GM19240 (cell line): ENCODE results near the gene LEF1.
"Not testable (repeated sequence)": the region's sequence is repeated elsewhere in the genome, so short reads cannot be mapped to it uniquely, and the experiment has no call there.

Experiments
- DNase-seq: peaks from one replicate; pipeline ENCODE4 v3.0.0; 2011; ENCODE audit warnings: low spot score; ENCODE audit not compliant: insufficient read length

The LEF1 gene

DNA sequence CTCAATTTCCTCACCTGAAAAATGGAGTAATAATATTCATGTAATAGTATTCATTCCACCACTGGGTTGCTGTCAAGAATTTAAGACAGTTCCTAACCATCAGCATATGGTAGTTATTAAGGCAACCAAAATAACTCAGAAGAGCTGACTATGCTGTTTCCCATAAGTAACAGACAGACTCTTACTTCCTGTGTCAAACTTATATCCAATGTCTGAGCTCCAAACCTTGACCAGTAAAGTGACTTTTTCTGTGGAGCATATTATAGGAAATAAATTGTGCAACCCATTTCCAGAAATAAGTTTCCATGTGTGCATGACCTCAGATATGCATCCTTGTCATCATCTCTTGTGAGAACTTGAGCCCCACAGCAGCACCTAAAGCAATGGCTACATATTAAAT lies 100.3 kb downstream of the LEF1 start:
- DNase-seq = no peak

- no peak for DNase-seq
Observed at GRCh38 chr4:108060686-108061321, 107.9 kb downstream of the LEF1 start.

- no peak for DNase-seq
Observed at GRCh38 chr4:108060164-108060563, 108.6 kb downstream of the LEF1 start.

GRCh38 chr4:108058685-108059440 lies 109.9 kb downstream of the LEF1 start:
- DNase-seq = no peak

DNA sequence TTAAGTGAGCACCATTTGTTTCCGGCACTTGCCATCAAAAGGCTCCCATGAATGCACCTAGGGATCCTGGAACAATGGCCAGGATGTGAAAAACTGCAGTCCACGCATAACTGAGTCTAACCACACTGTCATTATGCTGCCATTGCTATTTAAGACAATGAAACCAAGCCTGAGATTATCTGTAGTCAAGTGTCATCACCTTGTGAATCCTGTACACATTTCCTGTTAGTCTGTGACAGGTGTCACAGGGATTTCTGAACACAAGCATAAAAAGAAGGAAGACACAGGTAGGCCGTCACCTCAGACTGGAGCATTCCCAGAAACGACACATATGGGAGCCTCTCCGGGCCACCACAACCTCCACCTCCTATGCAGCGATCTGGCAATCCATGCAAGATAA lies 112.3 kb downstream of the LEF1 start:
- no peak for DNase-seq

GRCh38 chr4:108055787-108056186 lies 112.9 kb downstream of the LEF1 start:
- no peak for DNase-seq

DNA sequence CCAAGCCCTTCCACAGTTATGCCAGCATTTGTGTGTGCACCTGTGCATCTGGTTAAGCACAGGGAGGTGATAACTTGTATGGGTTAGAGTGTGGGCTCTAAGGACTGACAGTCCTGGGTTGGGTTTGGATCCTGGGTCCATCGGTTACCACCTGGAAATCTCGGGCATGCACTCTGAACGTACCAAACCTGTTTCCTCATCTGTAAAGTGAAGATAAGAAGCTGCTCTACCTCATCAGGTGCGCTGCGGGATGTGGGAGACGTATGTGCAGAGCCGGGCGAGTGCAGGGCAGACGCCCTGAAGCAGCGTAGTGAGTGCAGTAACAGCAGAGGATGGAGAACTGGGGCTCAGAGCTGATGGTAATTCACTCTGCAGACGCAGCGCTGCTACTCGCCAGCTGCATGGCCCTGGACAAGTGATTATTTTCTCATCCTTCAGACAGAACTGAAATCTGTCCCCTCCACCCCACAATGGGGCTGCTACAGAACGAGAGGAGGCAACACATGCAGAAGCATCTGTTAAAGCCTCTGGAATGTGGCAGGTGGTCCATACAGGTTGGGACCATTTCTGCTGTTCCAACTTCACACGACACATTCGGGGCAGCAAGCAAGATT lies 114.6 kb downstream of the LEF1 start:
- DNase-seq = no peak

DNA sequence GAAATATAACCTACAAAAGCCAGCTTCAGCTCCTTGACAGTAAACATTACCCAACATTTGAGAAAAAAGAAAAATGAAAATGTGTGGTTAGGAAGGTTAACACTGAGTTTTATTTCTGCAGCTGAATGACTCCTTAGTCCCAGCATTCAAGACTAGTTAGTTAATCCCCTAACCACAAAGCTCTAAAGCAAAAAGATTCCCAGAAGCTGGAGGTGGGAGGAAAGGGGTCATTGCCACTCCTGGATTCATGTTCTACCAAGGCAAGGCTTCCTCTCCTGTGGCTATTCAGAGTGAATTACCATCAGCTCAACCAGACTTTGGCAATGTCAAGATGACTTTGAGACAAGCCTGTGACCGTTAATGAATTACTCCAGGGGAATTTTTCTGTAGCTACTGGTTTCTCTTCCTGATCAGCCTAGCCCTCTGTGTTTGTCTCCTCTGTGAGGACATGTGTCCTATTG lies 115.5 kb downstream of the LEF1 start:
- DNase-seq = peak; percentile 20

DNA sequence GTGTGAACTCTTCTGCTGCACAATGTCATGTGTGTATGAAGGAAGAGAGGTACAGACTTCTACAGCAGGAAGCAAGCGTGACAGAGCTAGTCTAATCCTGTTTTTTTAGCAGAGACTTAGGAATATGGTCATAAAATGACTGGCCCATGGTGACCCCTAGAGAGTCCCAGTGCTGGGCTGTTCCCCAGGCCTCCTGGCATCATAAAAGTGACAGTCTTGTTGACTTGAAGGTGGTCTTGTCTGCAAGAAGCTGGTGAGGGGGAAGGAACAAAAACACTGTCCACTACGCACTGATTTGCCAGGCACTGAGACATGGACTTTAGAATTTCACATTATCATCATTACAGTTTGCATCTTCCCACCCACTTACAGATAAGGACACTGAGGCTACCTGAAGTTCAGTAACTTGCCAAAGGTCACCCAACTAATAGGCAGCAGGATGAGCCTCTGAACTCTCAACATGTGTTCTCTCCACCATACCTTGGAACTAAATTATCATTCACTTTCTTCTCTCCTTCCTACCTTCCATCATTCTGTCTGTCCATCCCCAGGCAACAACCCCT lies 116.1 kb downstream of the LEF1 start:
- DNase-seq = no peak

- DNase-seq = no peak
Observed at GRCh38 chr4:108051343-108051742, 117.4 kb downstream of the LEF1 start.

GRCh38 chr4:108050166-108051111 lies 118.3 kb downstream of the LEF1 start:
- not testable (repeated sequence) for DNase-seq

DNA sequence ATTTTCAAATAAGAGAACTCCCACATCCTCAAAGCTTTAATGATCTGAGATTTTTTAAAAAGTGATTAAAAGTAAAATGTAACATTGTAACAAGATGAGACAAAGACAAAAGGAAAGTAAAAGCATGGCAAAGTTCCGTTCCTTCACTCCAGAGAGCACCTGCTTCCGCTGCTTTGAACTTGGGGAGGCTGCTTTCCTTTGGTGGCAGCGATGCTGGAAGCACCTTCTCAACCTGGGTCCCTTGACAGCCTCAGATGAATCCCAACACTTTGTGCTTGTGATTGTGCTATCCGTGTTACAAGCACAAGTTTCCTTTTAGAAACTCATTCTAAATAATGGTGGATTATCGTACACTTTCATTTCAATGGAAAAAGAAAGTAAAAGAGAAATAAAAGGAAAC lies 119.3 kb downstream of the LEF1 start:
- DNase-seq = no peak

GRCh38 chr4:108048997-108049396 lies 119.7 kb downstream of the LEF1 start:
- DNase-seq = no peak

GRCh38 chr4:108048157-108048556 lies 120.6 kb downstream of the LEF1 start:
- no peak for DNase-seq

DNA sequence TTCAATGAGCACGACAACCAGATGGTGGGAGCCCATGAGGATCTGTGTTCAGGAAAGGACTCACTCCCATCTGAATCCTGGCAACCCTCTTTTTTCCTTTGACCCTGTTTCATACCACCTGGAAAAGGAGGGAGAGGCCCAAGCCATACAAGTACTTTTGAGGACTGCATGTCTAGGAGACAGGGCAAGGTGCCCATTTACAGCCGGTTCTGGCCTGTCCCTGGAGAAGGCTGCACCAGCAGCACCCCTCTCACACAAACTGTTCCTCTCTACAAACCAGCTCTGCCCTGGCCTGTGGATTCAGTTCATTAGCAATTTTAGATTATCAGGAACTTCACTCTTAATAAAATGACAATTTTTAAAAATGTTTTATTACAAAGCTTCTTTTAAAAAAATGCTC lies 121.5 kb downstream of the LEF1 start:
- DNase-seq = no peak

DNA sequence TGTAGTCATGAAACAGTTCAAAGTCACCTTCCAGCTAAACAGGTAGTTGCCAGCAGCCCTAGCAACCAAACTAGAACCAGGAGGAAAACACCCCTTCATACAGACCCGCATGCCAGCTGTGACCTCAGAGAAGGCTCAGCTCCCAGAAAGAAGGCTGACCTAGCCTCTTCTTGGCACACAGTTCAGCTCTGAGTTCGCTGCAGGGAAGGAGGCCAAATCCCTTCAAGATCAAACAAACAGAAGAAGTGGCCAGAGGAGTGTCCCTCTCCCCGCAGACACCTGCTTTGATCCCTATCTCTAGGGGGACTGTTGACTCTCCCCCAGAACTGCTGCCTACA lies 123.1 kb downstream of the LEF1 start:
- no peak for DNase-seq

- DNase-seq = no peak
Observed at GRCh38 chr4:108044951-108045686, 123.6 kb downstream of the LEF1 start.

DNA sequence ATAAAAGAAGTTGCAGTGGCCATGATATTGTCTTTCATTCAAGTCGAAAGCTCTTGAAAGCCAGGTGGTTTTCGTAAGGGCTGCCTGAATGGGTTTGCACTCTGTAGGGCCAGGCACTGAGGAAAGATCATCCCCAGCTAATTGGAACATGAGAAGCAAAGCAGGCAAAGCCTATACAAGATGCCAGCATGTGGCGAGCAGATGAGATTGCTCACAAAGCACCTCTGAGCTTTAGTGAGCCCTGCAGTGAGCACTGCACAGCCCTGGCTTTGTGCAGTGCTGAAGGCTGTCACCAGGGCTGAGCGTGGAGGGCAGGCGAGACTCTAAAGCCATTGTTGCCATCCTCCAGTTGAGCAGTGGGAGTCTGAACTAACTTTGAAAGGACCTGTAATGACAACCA lies 125.2 kb downstream of the LEF1 start:
- no peak for DNase-seq

GRCh38 chr4:108042927-108043326 lies 125.8 kb downstream of the LEF1 start:
- DNase-seq = no peak

DNA sequence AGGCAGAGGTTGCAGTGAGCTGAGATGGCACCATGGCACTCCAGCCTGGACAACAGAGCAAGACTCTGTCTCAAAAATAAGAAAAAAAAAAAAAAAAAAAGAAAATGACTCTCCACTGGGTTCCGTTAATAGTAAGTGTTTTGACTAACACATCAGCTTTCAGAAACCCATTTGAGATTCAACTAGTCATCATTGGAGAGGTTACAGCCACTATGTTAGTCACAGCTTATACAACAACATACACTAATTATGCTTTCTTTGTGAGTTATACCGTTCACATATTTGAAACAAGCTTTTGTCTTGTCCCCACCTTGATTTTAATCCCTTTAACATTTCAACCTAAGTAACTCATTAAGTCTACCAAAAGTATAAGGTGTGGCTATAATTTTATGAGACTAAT lies 130.8 kb downstream of the LEF1 start:
- no peak for DNase-seq

DNA sequence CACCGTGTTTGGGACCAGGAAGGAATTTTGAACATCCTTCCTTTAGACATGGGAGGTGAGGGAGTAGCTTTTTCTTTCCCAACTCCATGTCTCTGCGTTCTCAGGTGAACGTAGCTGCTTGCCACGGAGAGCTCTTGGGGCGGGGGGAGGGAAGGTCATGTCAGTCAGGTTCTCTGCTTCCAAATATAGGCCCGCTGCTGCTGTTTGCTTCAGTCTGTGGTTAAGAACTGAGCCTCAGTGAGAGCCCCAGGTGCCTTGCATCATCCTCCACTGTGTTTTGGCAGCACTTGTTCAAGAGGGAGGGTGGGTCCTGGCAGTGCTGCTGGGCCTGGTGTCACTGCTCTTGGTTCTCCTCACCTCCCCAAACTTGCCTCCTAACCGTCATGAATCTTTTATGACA lies 132.5 kb downstream of the LEF1 start:
- DNase-seq = peak; percentile 38
